GDM1 (cell line): ENCODE data around the gene HOXC9.

Source experiments
- DNase-seq: peaks from one replicate; lab custom pipeline; 2025; lab: John Stamatoyannopoulos, UW

HOXC9 gene

DNA sequence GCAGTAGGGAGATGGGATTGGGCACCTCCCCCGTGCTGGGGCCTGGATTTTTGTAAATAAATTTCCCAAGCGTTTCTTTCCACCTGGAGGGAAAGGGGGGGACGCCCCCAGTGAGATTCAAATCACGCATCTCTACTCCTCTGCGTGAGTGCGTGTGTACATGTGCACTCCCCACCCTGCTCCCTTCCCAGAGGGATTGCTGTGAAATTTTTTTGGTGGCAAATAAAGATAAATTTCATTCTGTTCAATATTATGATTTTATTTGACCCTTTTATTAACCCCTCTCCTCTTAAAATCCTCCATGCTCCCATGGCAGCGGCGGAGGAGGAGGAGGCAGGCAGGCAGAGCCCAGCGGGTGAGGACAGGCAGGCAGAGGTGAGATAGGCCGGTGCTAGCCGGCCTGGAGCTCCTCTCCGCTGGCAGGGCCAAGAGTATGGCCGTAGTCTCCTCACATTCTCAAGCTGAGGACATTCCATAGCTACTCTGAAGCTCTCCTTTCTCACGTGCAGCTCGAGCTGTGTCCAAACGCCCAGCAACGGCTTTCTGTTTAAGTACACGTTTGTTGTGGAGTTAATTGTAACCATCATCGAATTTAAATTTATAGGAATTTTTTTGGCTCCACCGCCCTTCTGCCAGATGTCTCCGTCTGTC lies 23.7 kb upstream of the HOXC9 start:
- DNase-seq = no peak

GRCh38 chr12:53976823-53977595 lies 23.0 kb upstream of the HOXC9 start:
- DNase-seq = no peak

DNA sequence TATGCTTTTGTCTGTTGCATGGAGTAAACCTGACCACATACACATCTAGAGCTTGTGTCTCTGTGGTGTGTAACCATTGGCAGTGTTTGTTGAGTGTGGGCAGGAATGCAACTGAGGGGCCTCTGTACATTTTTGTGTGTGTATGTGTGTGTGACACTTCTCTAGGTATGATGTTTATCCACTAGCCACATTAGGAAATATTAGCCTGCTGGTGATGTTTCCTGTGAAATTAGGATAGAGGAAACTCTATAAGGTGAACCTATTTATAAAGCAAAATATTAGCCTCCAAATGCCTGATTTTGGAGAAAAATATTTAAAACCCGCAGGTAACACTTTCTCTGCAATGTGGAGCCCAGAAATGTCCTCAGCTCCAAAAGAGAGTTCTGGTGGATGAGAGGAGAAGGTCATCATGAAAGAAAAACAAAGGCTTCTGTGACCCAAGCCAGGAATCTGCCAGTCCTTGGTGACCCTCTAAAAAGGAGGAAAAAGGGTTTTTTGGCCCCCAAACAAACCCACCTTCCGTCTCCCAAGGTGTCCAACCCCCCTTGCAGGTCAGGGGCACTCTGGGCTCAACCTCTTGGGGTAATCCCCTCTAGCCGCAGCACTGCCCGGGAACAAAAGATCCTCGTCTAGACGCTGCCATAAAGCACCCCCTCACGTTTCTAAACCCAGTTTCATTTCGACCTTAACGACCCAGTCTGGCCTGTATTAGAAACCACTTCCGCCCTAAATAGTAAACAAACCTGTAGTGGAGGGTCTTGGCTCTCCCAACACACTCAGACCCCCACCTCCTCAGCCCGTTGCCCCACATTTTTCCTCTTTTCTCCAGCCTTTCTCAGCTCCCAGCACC lies 22.1 kb upstream of the HOXC9 start:
- DNase-seq = no peak

- DNase-seq = no peak
Measured at GRCh38 chr12:53978477-53979356, 21.2 kb upstream of the HOXC9 start.

DNA sequence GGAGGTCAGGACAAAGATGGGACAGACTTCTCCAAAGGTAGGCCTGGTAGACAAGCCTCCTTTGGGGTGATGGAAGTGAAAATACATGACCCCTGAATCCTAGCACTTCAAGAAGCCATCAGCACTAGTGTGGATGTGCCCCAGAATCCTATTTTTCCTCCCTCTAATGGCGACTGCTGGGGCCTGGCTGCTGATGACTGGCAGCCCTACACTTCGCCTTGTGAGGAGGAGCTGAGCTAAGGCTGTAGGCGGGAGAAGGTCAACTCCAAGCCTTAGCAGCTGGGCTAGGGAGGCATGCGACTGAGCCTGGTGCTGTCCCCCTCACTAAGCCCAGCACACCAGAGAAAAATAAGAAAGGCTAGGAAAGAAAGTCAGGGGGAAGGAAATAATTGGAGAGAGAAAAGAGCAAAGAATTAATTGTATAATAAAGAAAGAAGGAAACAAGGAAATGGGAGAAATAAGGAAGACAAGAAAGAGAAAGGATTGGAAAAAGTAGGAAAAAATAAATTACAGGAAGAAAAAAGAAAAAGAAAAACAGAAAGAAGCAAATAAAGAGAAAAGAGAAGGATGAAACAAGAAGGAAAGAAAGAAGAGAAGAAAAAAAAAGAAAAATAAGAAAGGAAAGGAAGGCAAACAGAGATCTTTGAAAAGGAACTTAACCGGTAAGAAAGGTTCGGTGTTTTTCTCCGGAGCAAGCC lies 19.7 kb upstream of the HOXC9 start:
- DNase-seq = no peak

GRCh38 chr12:53980802-53981496 lies 19.0 kb upstream of the HOXC9 start:
- no peak for DNase-seq

GRCh38 chr12:53981634-53982565 lies 18.1 kb upstream of the HOXC9 start:
- no peak for DNase-seq

DNA sequence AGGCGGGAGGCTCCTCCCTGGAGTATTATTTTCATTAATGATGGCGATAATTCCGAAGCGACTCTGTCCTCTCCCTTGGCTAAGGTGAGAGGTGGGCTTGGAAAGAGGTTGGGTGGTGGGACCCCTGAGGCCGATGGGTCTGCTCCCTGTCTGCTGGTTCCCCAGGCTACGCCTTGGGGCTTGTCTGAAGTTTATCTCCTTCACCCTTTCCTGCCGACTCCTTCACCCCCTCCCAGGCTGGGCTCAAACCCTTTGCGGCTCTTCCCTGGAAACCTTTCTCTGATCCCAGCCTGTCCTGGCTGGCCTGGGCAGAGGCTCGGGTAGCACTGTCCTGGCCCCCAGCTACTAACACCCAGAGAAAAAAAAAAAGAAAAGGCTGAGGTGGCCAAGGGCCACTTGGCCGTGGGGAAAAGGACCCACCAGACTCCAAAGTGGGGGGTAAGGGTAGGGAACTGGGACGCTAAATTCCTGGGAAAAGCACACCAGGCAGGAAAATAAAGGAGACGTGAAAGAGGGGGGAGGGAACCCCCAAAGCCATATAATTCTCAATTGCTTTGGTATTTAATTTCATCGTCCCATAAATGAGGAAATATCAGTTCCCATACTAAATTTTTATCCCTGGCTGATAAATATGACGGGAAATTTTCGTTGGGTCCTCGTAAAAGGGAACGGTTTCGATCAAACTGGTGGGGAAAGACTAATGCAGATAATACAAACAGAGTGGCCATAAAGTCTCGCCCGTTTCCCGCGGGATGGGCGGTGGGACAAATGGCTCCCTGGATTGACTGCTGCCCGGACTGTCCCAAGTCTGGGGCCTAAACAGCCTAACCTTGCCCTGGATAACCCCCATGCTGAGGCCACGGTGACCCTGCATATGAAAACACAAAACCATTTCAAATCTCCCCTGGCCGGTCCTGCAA lies 17.1 kb upstream of the HOXC9 start:
- no peak for DNase-seq

- DNase-seq = no peak
Measured at GRCh38 chr12:53983568-53983949, 16.4 kb upstream of the HOXC9 start.

GRCh38 chr12:53983950-53984572 lies 15.9 kb upstream of the HOXC9 start:
- DNase-seq = no peak

GRCh38 chr12:53984901-53985691 lies 14.9 kb upstream of the HOXC9 start, which contains the start of gene HOXC10:
Gene HOXC10 (plus strand): TSS chr12:53985146. CDS start chr12:53985260, 114 bp downstream.
- DNase-seq = peak; percentile 56

- DNase-seq = no peak
Measured at GRCh38 chr12:53985692-53985993, 14.3 kb upstream of the HOXC9 start.

DNA sequence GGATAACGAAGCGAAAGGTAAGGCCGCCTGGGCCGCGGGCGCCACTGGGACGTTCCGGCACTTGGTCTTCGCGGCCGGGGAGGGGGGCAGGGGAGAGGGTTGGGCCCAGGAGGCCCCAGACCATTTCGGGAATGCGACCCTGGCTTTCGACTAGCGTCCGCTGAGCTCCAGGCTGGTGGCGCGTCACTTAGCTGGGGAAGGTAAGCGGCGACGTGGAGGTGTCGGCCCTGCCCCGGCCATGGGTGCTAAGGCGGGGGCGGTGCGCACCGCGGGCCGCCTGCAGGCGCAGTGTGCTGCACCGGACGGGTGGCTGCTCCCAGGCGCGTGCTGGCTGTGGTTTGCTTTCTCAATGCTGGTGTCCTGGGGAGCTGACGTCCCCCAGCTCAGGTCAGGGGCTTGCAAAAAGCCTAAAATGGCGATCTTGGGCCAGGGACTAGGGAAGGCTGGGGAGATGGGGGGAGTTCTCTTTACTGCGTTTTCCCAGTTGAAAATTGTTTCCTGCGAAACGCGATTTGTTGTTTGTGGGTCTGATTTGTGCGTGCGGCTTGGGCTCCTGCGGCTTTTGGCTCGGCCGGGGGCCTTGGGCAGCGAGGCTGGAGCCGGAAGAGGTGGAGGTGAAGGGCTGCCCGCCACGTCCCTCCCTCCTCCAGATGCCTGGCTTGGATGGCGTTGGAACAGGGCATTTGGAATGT lies 13.8 kb upstream of the HOXC9 start:
- DNase-seq = no peak

- DNase-seq = no peak
Measured at GRCh38 chr12:53986686-53987483, 13.1 kb upstream of the HOXC9 start.

- DNase-seq = no peak
Measured at GRCh38 chr12:53987787-53988230, 12.2 kb upstream of the HOXC9 start.
